ENCODE results near the gene GNMT. TPM values are rescaled to one million over a fixed set of nuclear protein-coding genes. Genes with fewer than 3 reads are reported as not detected.

The GNMT gene
- total RNA-seq, 5 donors from 2014 or later (not counting 1 experiment from before 2014, with no cell fraction given), result 0.93 to 3.4 (median 1.3) TPM

GRCh38 chr6:42981836-42982235, 21.3 kb downstream of the GNMT start:
- peaks cover 24 to 59% of the 10 kb centered on the region in 2 experiments for H3K4me1 ChIP-seq (ENCODE audit: control insufficient read depth in 1 of 2, extremely low read depth in 1 of 2, insufficient read depth in 2 of 2, low read length in 2 of 2)
- peaks cover 53 to 65% (median 56%) of the 10 kb centered on the region in 3 donors for H3K4me1 Mint-ChIP-seq
- H3K36me3 Mint-ChIP-seq, result no peaks in the 10 kb centered on the region
- H3K27me3 ChIP-seq (replicated peaks in 1 of 2; ENCODE audit: control insufficient read depth in 2 of 2, extremely low read depth in 1 of 2, insufficient read depth in 2 of 2, low read length in 1 of 2), result no peaks in the 10 kb centered on the region
- peak overlapping the region; percentile 17 to 60 for H3K27ac Mint-ChIP-seq
- no peak overlapping the region for H3K27ac ChIP-seq (ENCODE audit: low read length)
- no peaks in the 10 kb centered on the region for H3K9me3 Mint-ChIP-seq
- DNase-seq (no peak), ATAC-seq (replicated peaks in 1 of 4) (no peak)
- H3K4me3 ChIP-seq (ENCODE audit: control insufficient read depth in 1 of 2, extremely low read depth in 1 of 2, low read length in 1 of 2), result no peak overlapping the region
- 83% methylated on average over 1 of the region's 5 CpGs for WGBS (ENCODE audit: insufficient coverage)
- H3K27me3 Mint-ChIP-seq, result no peaks in the 10 kb centered on the region
- CTCF ChIA-PET, result no interaction called here
- POLR2A ChIA-PET, result no interaction called here
- no peaks in the 10 kb centered on the region for H3K9me3 ChIP-seq
- peak overlapping the region in 2 of 3 donors; percentile 1 to 4 for H3K4me3 Mint-ChIP-seq
- H3K36me3 ChIP-seq (ENCODE audit: control insufficient read depth in 2 of 2, extremely low read depth in 1 of 2, insufficient read depth in 1 of 2, low read length in 1 of 2), result no peaks in the 10 kb centered on the region

GRCh38 chr6:42984001-42984923, 23.7 kb downstream of the GNMT start, which contains the start of gene PPP2R5D:
TSS of gene PPP2R5D (plus strand) at chr6:42984570. CDS start at chr6:42984678, 108 bp downstream.
- Mint-ChIP-seq H3K4me3 (peak within 1 kb of the TSS; percentile 89 to 95 (median 92)), H3K4me1 (peaks cover 54 to 68% (median 66%) of the 10 kb centered on the region in 3 donors), H3K27me3 (no peaks in the 10 kb centered on the region), H3K36me3 (peaks cover 17% of the 10 kb centered on the region), H3K9me3 (no peaks in the 10 kb centered on the region), H3K27ac (peak within 1 kb of the TSS; percentile 94 to 96)
- peak within 1 kb of the TSS; percentile 74 to 79 for H3K4me3 ChIP-seq (ENCODE audit: control insufficient read depth in 1 of 2, extremely low read depth in 1 of 2, low read length in 1 of 2)
- DNase-seq (peak; percentile 92 to 99 (median 98)), ATAC-seq (replicated peaks in 1 of 4) (peak; percentile 91 to 95 (median 92))
- no peaks in the 10 kb centered on the region for H3K9me3 ChIP-seq
- H3K4me1 ChIP-seq (ENCODE audit: control insufficient read depth in 1 of 2, extremely low read depth in 1 of 2, insufficient read depth in 2 of 2, low read length in 2 of 2), result peaks cover 14 to 48% of the 10 kb centered on the region in 2 experiments
- CTCF ChIA-PET, result interaction anchor here in 1 of 2 donors (0.6 to 1.4 kb wide), 7 partner anchors 21 to 323 kb away, joined by 3 to 6 read pairs (median 4); partner anchors contain the start of genes CNPY3, KLC4, KLHDC3 and MEA1
- H3K27me3 ChIP-seq (replicated peaks in 1 of 2; ENCODE audit: control insufficient read depth in 2 of 2, extremely low read depth in 1 of 2, insufficient read depth in 2 of 2, low read length in 1 of 2), result no peaks in the 10 kb centered on the region
- POLR2A ChIA-PET, result interaction anchor here (0.6 to 1.8 kb wide), 8 partner anchors 14 to 203 kb away, joined by 3 to 22 read pairs (median 7); partner anchors contain the start of genes CNPY3 (in 2 of the 2), KLC4 (in 1 of the 2), KLHDC3 (in 1 of the 2) and MEA1 (in 1 of the 2)
- 0% methylated on average over 41 of the region's 59 CpGs for WGBS (ENCODE audit: insufficient coverage)
- H3K36me3 ChIP-seq (ENCODE audit: control insufficient read depth in 2 of 2, extremely low read depth in 1 of 2, insufficient read depth in 1 of 2, low read length in 1 of 2), result peaks cover 0 to 17% of the 10 kb centered on the region in 2 donors
- peak within 1 kb of the TSS; percentile 87 for H3K27ac ChIP-seq (ENCODE audit: low read length)

DNA sequence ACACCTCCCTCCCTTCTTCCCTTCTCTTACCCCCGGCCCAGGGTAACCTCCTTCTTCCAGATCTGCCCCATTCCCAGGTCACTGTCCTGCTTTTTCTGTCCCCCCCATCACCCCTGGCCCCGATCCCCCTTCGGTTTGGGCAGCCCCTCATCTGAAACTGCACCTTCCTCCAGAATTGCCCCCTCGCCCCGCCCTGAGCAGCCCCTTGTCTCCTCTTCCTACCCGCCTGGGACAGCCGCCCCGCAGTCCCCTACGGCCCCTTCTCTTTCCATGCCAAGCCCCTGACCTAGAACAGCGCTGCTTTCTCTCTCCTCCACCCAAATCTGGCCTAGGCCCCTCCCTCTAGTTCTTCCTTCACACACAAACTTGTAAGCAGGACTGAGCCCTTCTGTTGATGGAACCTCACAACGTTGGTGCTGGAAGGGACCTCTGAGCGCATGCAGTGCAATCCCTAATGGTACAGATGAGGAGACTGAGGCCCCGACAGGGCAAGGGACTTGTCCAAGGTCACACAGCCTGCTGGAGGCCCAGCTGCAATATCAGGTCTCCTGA, 24.4 kb downstream of the GNMT start:
- Histone ChIP-seq H3K27ac (ENCODE audit: low read length) (peak overlapping the region; percentile 27), H3K9me3 (no peaks in the 10 kb centered on the region), H3K27me3 (replicated peaks in 1 of 2; ENCODE audit: control insufficient read depth in 2 of 2, extremely low read depth in 1 of 2, insufficient read depth in 2 of 2, low read length in 1 of 2) (no peaks in the 10 kb centered on the region), H3K4me1 (ENCODE audit: control insufficient read depth in 1 of 2, extremely low read depth in 1 of 2, insufficient read depth in 2 of 2, low read length in 2 of 2) (peaks cover 10 to 41% of the 10 kb centered on the region in 2 experiments), H3K36me3 (ENCODE audit: control insufficient read depth in 2 of 2, extremely low read depth in 1 of 2, insufficient read depth in 1 of 2, low read length in 1 of 2) (peaks cover 7 to 23% of the 10 kb centered on the region in 2 donors), H3K4me3 (ENCODE audit: control insufficient read depth in 1 of 2, extremely low read depth in 1 of 2, low read length in 1 of 2) (peak overlapping the region; percentile 74 to 79)
- H3K4me3 Mint-ChIP-seq, result peak overlapping the region; percentile 89 to 95 (median 92)
- POLR2A ChIA-PET, result interaction anchor here (0.5 to 1.8 kb wide), 4 partner anchors 29 to 1403 kb away, joined by 4 to 22 read pairs (median 8); partner anchors contain the start of genes CDC5L (in 1 of the 2), CNPY3 (in 1 of the 2), KLHDC3 (in 1 of the 2) and MEA1 (in 1 of the 2)
- no peaks in the 10 kb centered on the region for H3K9me3 Mint-ChIP-seq
- H3K4me1 Mint-ChIP-seq, result peaks cover 51 to 64% (median 61%) of the 10 kb centered on the region in 3 donors
- CTCF ChIA-PET, result interaction anchor here in 1 of 2 donors (1.0 to 1.4 kb wide), 5 partner anchors 9 to 56 kb away, joined by 3 to 6 read pairs (median 3); partner anchors contain the start of genes CNPY3, KLHDC3 and MEA1
- DNase-seq (peak in 7 of 35 experiments; percentile 8 to 38 (median 10)), ATAC-seq (replicated peaks in 1 of 4) (peak in 2 of 4 experiments; percentile 0 to 1)
- H3K36me3 Mint-ChIP-seq, result peaks cover 24% of the 10 kb centered on the region
- 4% methylated on average over 8 of the region's 13 CpGs for WGBS (ENCODE audit: insufficient coverage)
- H3K27ac Mint-ChIP-seq, result peak overlapping the region; percentile 65 to 81
- H3K27me3 Mint-ChIP-seq, result no peaks in the 10 kb centered on the region

DNA sequence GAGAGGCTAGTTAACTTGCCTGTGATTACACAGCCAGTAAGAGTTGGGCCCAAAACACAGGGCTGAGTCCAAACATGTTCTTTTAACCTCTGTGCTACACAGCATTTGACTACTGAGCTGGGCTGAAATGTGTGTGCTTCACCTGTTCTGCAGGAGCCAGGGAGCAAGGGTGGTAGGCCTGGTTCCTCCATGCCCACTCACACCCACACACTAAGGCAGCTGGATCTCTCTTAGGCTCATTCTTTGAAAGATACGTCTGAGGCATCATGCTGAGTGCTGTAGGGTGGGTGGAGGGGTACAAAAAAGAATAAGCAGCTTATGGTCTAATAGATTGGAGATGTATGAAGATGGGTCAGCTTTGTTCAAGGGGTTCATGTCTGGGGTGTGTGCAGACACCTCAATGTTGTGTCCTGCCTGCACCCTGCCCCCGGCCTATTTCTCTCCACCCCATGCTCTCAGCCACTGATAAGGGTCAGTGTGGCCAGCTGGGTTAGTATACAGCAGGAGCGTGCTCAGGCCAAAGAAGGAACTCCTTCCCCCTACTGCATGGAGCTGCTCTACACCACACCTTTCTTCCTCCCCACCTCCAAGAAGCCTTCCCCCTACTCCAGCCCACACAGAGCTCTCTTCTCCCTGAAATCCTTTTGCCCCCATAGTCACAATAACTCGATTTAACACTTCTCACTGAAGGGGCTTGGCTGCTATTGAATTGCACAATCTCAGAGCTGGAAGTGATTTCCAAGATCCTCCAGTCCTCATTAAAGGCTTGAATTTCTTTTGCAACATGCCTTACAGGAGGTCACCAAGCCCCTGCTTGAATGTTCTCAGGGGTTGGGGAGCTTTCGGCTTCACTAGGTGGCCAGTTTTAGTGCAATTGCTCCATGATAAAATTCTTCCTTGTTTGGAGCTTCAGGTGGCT, 27.2 kb downstream of the GNMT start:
- 83% methylated on average over 3 of the region's 5 CpGs for WGBS (ENCODE audit: insufficient coverage)
- Mint-ChIP-seq H3K9me3 (no peaks in the 10 kb centered on the region), H3K27ac (peak overlapping the region in 1 of 2 donors; percentile 17), H3K27me3 (no peaks in the 10 kb centered on the region), H3K36me3 (peaks cover 32% of the 10 kb centered on the region), H3K4me1 (peaks cover 53 to 57% (median 55%) of the 10 kb centered on the region in 3 donors), H3K4me3 (peak overlapping the region in 1 of 3 donors; percentile 95)
- DNase-seq (no peak), ATAC-seq (replicated peaks in 1 of 4) (no peak)
- Histone ChIP-seq H3K27ac (ENCODE audit: low read length) (no peak overlapping the region), H3K9me3 (no peaks in the 10 kb centered on the region), H3K4me3 (ENCODE audit: control insufficient read depth in 1 of 2, extremely low read depth in 1 of 2, low read length in 1 of 2) (no peak overlapping the region), H3K36me3 (ENCODE audit: control insufficient read depth in 2 of 2, extremely low read depth in 1 of 2, insufficient read depth in 1 of 2, low read length in 1 of 2) (peaks cover 7 to 39% of the 10 kb centered on the region in 2 donors), H3K4me1 (ENCODE audit: control insufficient read depth in 1 of 2, extremely low read depth in 1 of 2, insufficient read depth in 2 of 2, low read length in 2 of 2) (peaks cover 7 to 36% of the 10 kb centered on the region in 2 experiments), H3K27me3 (replicated peaks in 1 of 2; ENCODE audit: control insufficient read depth in 2 of 2, extremely low read depth in 1 of 2, insufficient read depth in 2 of 2, low read length in 1 of 2) (no peaks in the 10 kb centered on the region)
- ChIA-PET POLR2A (no interaction called here), CTCF (interaction anchor here in 1 of 2 donors (0.5 to 1.0 kb wide), 2 partner anchors 8 to 179 kb away, joined by 3 read pairs; partner anchors contain the start of gene PEX6)

- Histone ChIP-seq H3K27me3 (replicated peaks in 1 of 2; ENCODE audit: control insufficient read depth in 2 of 2, extremely low read depth in 1 of 2, insufficient read depth in 2 of 2, low read length in 1 of 2) (no peaks in the 10 kb centered on the region), H3K9me3 (no peaks in the 10 kb centered on the region), H3K4me1 (ENCODE audit: control insufficient read depth in 1 of 2, extremely low read depth in 1 of 2, insufficient read depth in 2 of 2, low read length in 2 of 2) (peaks cover 7 to 34% of the 10 kb centered on the region in 2 experiments), H3K36me3 (ENCODE audit: control insufficient read depth in 2 of 2, extremely low read depth in 1 of 2, insufficient read depth in 1 of 2, low read length in 1 of 2) (peaks cover 7 to 39% of the 10 kb centered on the region in 2 donors), H3K27ac (ENCODE audit: low read length) (no peak overlapping the region), H3K4me3 (ENCODE audit: control insufficient read depth in 1 of 2, extremely low read depth in 1 of 2, low read length in 1 of 2) (no peak overlapping the region)
- Mint-ChIP-seq H3K27me3 (no peaks in the 10 kb centered on the region), H3K9me3 (no peaks in the 10 kb centered on the region), H3K36me3 (peaks cover 34% of the 10 kb centered on the region), H3K27ac (no peak overlapping the region), H3K4me1 (peaks cover 54 to 57% (median 56%) of the 10 kb centered on the region in 3 donors), H3K4me3 (no peak overlapping the region)
- ATAC-seq (replicated peaks in 1 of 4) (no peak), DNase-seq (no peak)
- ChIA-PET POLR2A (interaction anchor here in 1 of 2 donors (1.0 kb wide), 1 partner anchor 13 kb away, joined by 3 read pairs; no protein-coding TSS in a partner anchor), CTCF (interaction anchor here in 1 of 2 donors (0.5 to 1.0 kb wide), 3 partner anchors 9 to 179 kb away, joined by 3 to 10 read pairs (median 3); partner anchors contain the start of gene PEX6)
- WGBS (ENCODE audit: insufficient coverage), result 92% methylated on average over 1 of the region's 1 CpG
Observed at GRCh38 chr6:42988486-42989020, 28.0 kb downstream of the GNMT start.

Data from T-cell (primary cell).